ENCODE results near the gene ANO9.

GRCh38 chr11:464316-464715 lies 22.5 kb upstream of the ANO9 start:
- no peak for TF ChIP-seq EZH2 (IDR thresholded peaks at IDR 0.05; ENCODE audit: insufficient read depth, poor library complexity, severe bottlenecking)
- no peak for TF ChIP-seq EZH2phosphoT487 (IDR thresholded peaks at IDR 0.05; ENCODE audit: insufficient read depth, low read depth)
